ENCODE results near the gene AKR1B1.
A peak's percentile ranks its signal among the peaks of the same experiment; 100 is the strongest.

Gene AKR1B1

DNA sequence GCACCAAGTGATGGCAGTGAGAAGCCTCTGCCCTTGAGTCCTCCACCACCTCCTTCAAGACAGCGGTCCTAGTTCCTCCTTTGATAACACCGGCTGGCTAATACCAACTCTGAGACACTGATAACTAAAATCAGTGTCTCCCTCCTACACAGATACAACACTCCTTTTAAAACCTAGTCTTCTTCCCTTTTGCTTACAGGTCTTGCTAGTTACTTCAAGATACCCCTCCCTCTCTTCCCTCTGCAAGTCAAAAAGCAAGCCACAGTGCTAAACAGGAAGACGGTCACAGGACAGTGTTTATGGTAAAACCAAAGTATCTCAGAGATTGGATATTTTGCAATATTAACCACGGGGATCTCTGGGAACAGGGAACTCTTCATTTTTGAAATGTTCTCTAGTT lies 4.6 kb downstream of the AKR1B1 start:
- Mint-ChIP-seq H3K27me3 (no peaks in the 10 kb centered on the region), H3K9me3 (no peaks in the 10 kb centered on the region), H3K4me3 (peak overlapping the region; percentile 7 to 30), H3K4me1 (peaks cover 44% of the 10 kb centered on the region), H3K27ac (peak overlapping the region in 1 of 2 donors; percentile 59)
- ATAC-seq (no peak), DNase-seq (no peak)

DNA sequence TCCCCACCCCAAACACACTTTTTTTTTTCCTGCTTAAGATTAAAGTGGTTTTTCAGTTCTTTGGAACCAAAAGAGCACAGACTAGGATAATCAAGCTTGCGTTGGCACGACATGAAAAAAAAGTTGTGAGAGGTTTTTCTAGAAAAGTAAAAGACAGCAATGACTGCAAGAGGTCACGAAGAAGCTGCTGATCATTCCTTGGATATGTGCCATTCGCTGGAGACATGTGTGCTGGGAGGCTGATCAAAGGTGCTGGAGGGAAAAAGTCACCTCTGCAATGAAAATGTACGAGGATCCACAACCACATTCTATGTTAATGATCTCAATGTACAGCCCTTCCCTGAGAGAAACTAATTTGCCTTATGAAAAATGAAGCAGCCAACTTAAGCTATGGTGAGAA lies 5.4 kb downstream of the AKR1B1 start:
- Mint-ChIP-seq H3K4me3 (no peak overlapping the region), H3K27me3 (no peaks in the 10 kb centered on the region), H3K27ac (no peak overlapping the region), H3K4me1 (peaks cover 41% of the 10 kb centered on the region), H3K9me3 (no peaks in the 10 kb centered on the region)
- ATAC-seq = no peak
- no peak for DNase-seq

DNA sequence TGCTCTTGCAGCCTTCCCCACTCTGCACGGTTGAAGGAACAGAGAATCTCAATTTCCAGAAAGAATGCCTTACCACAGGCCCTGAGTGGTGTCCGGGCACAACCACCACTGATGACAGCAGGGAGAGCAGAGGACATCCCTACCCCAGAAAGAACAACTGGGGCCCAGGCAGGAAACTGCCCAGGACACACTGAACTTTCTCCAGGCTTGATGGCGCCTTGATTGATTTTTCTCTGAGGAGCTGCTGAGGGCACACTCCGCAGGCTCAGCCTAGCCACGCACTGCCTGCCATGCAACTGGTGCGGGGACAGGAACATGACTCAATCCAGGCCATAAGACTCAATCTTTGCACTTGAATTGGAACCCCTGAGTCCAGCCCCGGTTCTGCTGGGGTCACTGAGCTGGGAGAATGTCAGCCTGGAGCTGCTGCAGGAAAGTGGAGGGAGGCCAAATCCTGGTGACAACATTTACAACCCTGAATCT lies 5.9 kb downstream of the AKR1B1 start:
- Mint-ChIP-seq H3K4me3 (no peak overlapping the region), H3K27me3 (no peaks in the 10 kb centered on the region), H3K27ac (no peak overlapping the region), H3K9me3 (no peaks in the 10 kb centered on the region), H3K4me1 (peaks cover 37% of the 10 kb centered on the region)
- ATAC-seq (no peak), DNase-seq (no peak)

DNA sequence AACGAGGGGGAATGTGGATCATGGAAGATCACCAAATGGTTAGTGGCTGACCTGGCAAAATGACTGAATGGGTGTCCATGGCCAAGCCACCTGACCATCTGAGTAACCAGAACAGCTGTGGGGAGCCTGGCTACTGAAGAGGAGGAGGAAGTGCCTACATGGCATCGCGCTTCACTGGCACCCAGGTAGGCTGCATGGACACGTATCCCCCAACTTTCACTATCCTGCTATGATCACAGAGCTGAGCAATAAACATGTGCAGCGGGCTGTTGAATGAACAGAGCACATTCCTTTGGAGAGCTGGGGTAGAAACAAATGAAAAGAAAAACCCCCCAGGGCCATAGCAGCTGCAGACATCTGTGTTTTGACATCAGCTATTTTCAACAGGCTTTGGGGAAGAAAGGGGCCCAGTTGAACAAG lies 6.5 kb downstream of the AKR1B1 start:
- no peaks in the 10 kb centered on the region for H3K27me3 Mint-ChIP-seq
- no peak for DNase-seq

DNA sequence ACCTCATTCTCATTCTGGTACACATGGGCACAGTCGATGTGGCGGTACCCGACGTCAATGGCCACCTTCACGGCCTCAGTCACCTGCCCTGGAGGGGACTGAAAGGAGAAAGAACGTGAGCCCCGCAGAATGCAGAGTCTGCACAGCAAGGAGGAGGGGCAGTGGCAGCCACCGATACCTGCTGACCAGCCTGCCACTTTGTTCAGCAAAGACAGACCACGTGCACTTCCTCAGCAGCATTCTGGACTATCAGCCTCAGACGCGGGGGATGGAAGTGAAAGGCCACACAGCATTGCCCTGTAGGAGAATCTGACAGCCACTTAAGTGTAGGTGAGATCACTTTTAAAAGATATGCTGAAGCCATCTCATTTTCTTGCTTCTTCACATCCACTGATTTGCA lies 7.2 kb downstream of the AKR1B1 start:
- ATAC-seq = no peak
- Mint-ChIP-seq H3K27ac (no peak overlapping the region), H3K4me3 (no peak overlapping the region), H3K4me1 (peaks cover 30% of the 10 kb centered on the region), H3K27me3 (no peaks in the 10 kb centered on the region), H3K9me3 (no peaks in the 10 kb centered on the region)
- no peak for DNase-seq

More for the DNA sequence above, 6.5 kb downstream of the AKR1B1 start:
- H3K4me1 Mint-ChIP-seq = peaks cover 32% of the 10 kb centered on the region
- no peaks in the 10 kb centered on the region for H3K9me3 Mint-ChIP-seq
- ATAC-seq = no peak
- no peak overlapping the region for H3K4me3 Mint-ChIP-seq
- no peak overlapping the region for H3K27ac Mint-ChIP-seq

DNA sequence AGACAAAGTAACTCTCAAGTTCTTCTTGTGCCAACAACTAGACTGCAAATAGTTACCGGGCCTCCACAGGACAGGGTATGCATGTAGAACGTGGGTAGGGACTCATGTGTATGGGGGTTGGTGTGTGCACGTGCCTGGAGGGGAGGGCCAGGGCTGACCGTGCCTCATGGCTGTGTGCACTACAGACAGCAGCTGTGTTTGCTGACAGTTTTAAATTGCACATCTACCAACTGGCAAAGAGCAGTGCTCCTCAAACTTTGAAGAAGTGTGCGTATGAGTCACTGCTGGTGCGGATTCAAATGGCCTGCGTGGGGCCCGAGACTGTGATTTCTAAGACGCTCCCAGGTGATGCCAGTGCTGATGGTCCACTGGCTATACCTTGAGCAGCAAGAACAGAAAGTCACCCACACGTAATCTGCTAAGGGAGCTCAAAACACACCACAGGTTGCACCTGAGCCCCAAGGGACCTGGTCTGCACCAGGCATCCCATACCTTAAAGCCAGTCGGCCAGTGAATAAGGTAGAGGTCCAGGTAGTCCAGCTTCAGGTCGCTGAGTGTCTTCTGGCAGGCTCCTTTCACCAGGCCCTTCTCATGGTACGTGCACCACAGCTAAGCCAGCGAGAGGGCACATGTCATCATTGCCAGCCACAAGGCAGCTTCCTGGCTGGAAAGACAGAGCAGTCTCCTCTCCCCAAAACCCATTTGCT lies 8.5 kb downstream of the AKR1B1 start:
- Mint-ChIP-seq H3K4me1 (peaks cover 22% of the 10 kb centered on the region), H3K27ac (peak overlapping the region in 1 of 2 donors; percentile 74), H3K9me3 (no peaks in the 10 kb centered on the region), H3K27me3 (no peaks in the 10 kb centered on the region), H3K4me3 (no peak overlapping the region)
- DNase-seq (no peak), ATAC-seq (no peak)

DNA sequence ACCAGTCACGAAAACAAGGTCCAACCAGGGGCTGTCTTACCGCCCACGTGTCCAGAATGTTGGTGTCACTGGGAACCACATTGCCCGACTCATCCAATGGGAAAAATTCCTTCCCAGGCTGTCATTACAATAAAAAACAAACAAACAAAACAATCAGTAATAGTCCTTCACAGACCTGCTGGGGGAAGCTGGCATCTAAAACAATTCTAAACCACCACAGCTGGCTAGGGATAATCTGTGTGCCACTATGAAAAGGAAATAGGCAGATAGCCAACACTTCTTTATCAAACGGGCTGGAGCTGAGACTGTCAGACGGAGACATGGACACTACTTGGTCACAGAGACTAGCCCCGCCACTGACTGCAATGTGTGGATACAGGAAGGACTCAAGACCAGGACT lies 9.2 kb downstream of the AKR1B1 start:
- H3K9me3 Mint-ChIP-seq = no peaks in the 10 kb centered on the region
- H3K4me3 Mint-ChIP-seq = no peak overlapping the region
- no peak overlapping the region for H3K27ac Mint-ChIP-seq
- ATAC-seq (no peak), DNase-seq (no peak)
- no peaks in the 10 kb centered on the region for H3K27me3 Mint-ChIP-seq
- peaks cover 15% of the 10 kb centered on the region for H3K4me1 Mint-ChIP-seq

DNA sequence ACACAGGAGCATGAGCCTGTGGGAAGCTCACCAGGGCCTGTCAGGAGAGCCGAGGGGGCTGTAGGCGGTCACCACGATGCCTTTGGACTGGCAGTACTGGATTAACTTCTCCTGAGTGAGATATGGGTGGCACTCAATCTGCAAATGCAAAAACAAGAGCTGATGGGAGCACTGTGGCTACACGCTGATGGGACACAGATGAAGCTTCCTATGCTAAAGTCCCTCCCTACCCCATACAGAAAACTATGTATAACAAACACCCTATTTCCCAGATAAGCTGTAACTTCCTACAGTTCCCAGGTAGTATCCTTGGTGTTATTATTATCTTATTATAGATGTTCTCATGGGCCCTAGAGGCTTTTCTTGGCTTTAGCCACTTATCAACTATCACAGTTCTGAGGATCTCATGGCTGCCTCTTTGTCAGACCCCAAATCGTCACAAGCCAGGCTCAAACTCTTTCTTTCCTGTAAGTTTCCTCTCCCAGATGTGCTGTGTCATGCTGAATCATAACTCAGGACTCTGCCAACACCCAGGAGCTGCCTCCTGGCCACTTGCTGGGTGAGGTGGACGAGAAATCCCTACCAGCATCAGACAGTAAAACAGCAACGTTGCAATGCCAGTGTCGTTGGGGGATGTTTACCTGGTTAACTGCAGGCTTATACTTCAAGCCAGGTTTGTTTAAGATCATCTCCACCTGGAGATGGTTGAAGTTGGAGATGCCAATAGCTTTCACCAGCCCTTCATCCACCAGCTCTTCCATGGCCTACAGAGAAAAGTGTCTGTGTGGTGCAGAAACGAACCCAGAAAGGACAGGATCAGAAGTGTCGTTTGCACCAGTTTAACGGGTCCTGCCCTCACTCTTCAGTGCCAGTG lies 10.3 kb downstream of the AKR1B1 start:
- ATAC-seq = no peak
- no peaks in the 10 kb centered on the region for H3K27me3 Mint-ChIP-seq
- no peak for DNase-seq
- no peaks in the 10 kb centered on the region for H3K9me3 Mint-ChIP-seq
- peak overlapping the region in 1 of 2 donors; percentile 78 for H3K27ac Mint-ChIP-seq
- H3K4me1 Mint-ChIP-seq = peaks cover 4% of the 10 kb centered on the region
- no peak overlapping the region for H3K4me3 Mint-ChIP-seq

DNA sequence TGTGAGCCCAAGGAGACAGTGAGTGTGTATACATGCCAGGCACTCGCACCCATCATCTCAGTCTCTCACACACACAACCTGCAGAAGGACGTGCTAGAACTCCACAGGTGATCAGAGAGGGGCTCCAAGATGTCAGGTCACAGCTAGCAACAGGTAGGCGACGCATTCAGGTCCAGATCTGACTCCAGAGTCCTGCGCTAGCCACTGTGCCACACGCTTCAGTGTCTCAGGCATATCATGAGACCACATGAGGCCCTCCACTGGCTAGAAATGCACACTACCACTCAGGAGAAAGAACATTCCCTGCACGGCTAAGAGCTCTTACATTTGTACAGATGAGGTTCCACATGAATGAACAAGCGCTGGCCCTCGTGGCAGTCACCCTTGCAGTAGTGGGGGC lies 11.5 kb downstream of the AKR1B1 start:
- Mint-ChIP-seq H3K9me3 (no peaks in the 10 kb centered on the region), H3K27me3 (no peaks in the 10 kb centered on the region), H3K4me1 (no peaks in the 10 kb centered on the region), H3K4me3 (no peak overlapping the region), H3K27ac (peak overlapping the region in 1 of 2 donors; percentile 19)
- DNase-seq = no peak
- ATAC-seq = no peak

DNA sequence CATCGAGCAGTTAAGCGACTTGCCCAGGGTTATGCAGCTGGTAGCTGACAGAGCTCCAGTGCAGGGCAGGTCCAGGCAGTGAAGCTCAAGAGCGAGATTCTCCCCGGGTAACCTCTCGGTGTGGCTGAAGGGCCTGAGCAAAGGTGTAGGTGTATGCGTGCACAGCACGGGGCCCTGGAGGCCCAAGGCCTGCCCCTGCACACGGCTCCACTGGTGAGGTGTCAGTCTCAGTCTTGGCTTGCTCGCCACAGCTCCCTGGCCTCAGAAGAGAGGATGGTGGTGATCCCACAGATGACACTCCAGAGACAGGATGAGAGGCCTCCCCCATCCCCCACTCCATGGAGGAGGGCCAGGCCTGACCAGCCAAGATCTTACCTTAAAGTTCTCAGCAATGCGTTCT lies 12.0 kb downstream of the AKR1B1 start:
- ATAC-seq (peak; percentile 31), DNase-seq (no peak)
- peak overlapping the region in 1 of 2 donors; percentile 19 for H3K27ac Mint-ChIP-seq
- H3K4me1 Mint-ChIP-seq = no peaks in the 10 kb centered on the region
- no peaks in the 10 kb centered on the region for H3K9me3 Mint-ChIP-seq
- H3K4me3 Mint-ChIP-seq = no peak overlapping the region
- H3K27me3 Mint-ChIP-seq = no peaks in the 10 kb centered on the region

DNA sequence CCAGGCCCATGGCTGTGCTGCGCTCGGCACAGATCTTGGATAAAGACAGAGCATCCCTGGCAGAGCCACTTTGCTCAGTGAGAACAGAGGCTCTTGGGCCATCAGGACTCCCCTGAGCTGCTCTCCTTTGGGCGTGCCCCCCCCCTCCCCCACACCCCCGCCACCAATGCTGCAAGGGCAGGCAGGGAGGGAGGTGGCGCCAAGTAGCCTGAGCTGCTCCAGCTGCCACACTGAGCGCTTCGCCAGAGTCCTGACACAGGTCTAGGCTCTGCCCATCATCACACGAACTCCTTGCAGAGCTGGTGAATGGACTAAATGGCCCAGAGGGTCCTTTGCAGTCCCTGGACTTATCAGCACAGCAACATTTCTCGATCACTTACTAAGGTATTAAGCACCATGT lies 12.5 kb downstream of the AKR1B1 start:
- ATAC-seq (peak; percentile 21), DNase-seq (no peak)
- Mint-ChIP-seq H3K27ac (no peak overlapping the region), H3K4me3 (no peak overlapping the region), H3K9me3 (no peaks in the 10 kb centered on the region), H3K27me3 (no peaks in the 10 kb centered on the region), H3K4me1 (no peaks in the 10 kb centered on the region)

DNA sequence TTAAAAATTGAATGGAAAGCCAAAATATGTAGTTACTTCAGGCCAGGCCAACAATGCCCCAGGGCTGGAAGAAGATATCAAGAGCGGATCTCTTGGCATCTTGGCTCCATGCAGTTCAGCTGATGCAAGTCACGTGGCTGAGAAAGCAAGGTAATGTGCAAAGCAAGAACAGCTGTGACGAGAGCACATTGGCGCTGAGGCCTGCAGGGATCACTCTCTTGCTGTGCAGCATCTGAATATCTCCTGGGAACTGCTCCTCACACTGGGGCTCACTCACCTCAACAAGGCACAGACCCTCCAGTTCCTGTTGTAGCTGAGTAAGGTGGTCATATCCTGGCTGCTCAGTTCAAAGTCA lies 14.0 kb downstream of the AKR1B1 start:
- no peak for ATAC-seq
- Mint-ChIP-seq H3K4me1 (no peaks in the 10 kb centered on the region), H3K9me3 (no peaks in the 10 kb centered on the region), H3K27me3 (no peaks in the 10 kb centered on the region), H3K27ac (no peak overlapping the region), H3K4me3 (no peak overlapping the region)
- no peak for DNase-seq

DNA sequence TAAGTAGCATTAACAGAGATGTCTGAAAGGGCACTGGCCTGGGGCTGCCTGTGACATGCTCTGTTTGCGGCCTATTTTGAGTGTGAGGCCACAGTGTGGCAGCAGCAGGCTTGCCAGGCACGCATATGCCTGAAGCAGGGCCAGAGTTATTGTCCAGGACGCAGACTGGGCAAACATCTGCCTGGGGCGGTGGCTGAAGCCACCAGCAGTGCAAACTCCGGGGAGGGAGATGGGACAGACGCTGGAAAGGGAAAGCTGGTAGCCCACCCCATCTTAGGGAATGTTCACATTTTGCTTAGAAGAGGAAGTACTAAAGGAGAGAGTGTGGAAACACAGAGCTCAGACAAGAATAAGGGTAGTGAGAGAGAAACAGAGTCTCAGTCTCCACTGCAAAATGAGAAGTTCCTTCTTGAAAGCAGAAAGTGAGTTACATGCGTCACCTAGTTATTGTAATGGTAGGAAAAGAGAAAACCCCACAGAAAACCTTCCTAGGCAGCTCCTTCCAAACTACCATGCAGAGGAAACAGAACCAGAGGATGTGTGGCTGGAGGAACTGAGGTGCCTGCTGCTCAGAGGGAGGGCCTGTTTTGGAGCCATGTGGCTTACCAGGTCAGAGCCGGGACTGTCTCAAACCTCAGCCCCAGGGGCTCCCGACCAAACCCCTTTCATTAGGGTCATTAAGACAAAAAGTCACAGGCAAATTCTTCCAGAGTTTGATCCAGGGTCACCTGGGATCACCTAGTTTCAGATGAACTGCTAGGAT lies 14.5 kb downstream of the AKR1B1 start:
- H3K4me3 Mint-ChIP-seq = no peak overlapping the region
- peak overlapping the region; percentile 50 to 54 for H3K27ac Mint-ChIP-seq
- H3K9me3 Mint-ChIP-seq = no peaks in the 10 kb centered on the region
- no peaks in the 10 kb centered on the region for H3K27me3 Mint-ChIP-seq
- no peaks in the 10 kb centered on the region for H3K4me1 Mint-ChIP-seq
- DNase-seq = no peak
- no peak for ATAC-seq

DNA sequence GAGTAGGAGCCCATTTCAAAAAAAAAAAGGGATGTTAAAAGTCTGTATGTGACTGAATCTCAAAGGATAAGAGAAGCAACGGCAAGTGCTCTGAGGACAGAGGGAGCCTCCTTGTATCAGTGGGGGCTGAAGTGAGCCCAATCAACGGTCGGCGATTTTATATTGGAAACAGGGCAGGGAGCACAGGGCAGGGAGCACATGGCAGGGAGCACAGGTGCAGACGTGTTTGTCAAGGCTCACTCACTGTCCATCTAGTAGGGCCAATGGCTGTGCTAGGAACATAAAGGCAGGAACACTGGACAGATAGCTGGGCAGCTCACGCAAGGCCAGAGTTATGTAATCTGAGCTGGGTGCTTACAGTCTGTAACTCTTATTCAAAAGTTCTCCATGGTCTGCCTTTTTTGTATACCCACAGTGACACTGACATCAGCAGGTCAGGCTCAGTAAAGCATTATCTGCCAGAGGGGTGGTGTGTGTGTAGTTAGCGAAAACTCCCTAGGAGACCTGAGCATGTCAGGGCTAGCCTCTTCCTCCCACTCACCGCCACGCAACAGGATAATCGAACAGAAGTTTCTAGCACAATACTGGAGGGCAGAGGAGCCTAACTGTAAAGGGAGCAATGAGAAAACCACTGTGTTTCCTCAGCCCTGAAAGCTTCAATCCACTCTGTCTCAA lies 15.4 kb downstream of the AKR1B1 start:
- no peak for ATAC-seq
- Mint-ChIP-seq H3K27me3 (no peaks in the 10 kb centered on the region), H3K9me3 (peaks cover 0 to 5% of the 10 kb centered on the region in 2 donors), H3K4me1 (no peaks in the 10 kb centered on the region), H3K27ac (no peak overlapping the region), H3K4me3 (no peak overlapping the region)
- no peak for DNase-seq
